Measurements from ENCODE around the gene KLHL21.

- TF ChIP-seq CTCF (IDR thresholded peaks at IDR 0.05) (no peak), POLR2A (IDR thresholded peaks at IDR 0.05) (no peak)
Observed at GRCh38 chr1:6635161-6635909, 32.7 kb upstream of the KLHL21 start.
